ENCODE results near the gene C2.
"Not testable (repeated sequence)": the region's sequence is repeated elsewhere in the genome, so short reads cannot be mapped to it uniquely, and the experiment has no call there.

Gene C2

DNA sequence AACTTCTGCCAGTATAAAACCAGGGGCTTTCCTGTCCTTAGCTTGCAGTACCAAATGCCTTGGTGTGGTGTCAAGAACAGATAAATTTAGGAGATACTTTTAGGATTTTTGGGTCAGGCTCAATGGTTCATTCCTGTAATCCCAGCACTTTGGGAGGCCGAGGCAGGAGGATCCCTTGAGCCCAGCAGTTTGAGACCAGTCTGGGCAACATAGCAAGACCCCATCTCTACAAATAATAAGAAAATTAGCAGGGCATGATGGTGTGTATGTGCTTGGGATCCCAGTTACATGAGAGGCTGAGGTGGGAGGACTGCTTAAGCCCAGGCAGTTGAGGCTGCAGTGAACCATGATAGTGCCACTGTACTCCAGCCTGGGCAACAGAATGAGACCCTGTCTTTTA, 22.5 kb upstream of the C2 start:
- Mint-ChIP-seq H3K36me3 (ENCODE audit: low read depth) (peaks cover 1% of the 10 kb centered on the region), H3K4me1 (ENCODE audit: low read depth) (peaks cover 56% of the 10 kb centered on the region), H3K27ac (no peak overlapping the region), H3K9me3 (no peaks in the 10 kb centered on the region), H3K27me3 (peaks cover 3% of the 10 kb centered on the region), H3K4me3 (no peak overlapping the region)
- intact Hi-C loops (cut with micrococcal nuclease), result no loop called here

DNA sequence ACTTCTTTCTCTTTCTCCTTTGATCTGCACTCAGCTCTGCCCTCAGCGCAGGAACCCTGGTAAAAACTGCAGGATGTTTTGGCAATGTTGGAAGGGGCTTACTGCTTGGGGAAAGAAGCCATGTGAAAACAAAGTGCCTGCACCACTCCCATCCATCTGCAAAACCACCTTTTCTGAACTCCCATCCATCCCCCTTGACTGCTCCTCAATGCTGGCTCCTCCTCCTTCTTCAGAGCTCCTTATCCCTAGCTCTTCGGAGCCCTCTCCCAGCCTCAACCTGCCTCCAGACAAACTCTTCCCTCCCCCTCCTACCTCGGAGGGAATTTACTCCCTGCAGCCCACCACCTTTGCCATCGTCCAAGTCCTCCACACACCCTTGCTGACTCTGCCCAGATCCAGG, 21.4 kb upstream of the C2 start:
- Mint-ChIP-seq H3K9me3 (no peaks in the 10 kb centered on the region), H3K4me3 (no peak overlapping the region), H3K36me3 (ENCODE audit: low read depth) (no peaks in the 10 kb centered on the region), H3K4me1 (ENCODE audit: low read depth) (peaks cover 51% of the 10 kb centered on the region), H3K27me3 (peaks cover 3% of the 10 kb centered on the region), H3K27ac (peak overlapping the region; percentile 83)
- intact Hi-C loops (cut with micrococcal nuclease), result no loop called here

DNA sequence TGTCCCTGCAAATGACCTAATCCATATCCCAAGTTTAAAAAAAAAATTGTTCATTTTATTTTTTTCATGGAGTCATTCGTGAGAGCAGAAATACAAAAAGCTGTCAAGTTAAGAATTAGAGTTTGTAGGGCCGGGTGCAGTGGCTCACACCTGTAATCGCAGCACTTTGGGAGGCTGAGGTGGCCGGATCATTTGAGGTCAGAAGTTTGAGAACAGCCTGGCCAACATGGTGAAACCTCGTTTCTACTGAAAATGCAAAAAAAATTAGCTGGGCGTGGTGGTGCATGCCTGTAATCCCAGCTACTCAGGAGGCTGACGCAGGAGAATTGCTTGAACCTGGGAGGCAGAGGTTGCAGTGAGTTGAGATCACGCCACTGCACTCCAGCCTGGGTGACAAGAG, 20.8 kb upstream of the C2 start:
- H3K36me3 Mint-ChIP-seq (ENCODE audit: low read depth); H3K4me3 Mint-ChIP-seq; H3K27me3 Mint-ChIP-seq; H3K9me3 Mint-ChIP-seq; intact Hi-C loops (cut with micrococcal nuclease): not testable (repeated sequence)
- Mint-ChIP-seq H3K4me1 (ENCODE audit: low read depth) (peaks cover 50% of the 10 kb centered on the region), H3K27ac (peak overlapping the region; percentile 83)

DNA sequence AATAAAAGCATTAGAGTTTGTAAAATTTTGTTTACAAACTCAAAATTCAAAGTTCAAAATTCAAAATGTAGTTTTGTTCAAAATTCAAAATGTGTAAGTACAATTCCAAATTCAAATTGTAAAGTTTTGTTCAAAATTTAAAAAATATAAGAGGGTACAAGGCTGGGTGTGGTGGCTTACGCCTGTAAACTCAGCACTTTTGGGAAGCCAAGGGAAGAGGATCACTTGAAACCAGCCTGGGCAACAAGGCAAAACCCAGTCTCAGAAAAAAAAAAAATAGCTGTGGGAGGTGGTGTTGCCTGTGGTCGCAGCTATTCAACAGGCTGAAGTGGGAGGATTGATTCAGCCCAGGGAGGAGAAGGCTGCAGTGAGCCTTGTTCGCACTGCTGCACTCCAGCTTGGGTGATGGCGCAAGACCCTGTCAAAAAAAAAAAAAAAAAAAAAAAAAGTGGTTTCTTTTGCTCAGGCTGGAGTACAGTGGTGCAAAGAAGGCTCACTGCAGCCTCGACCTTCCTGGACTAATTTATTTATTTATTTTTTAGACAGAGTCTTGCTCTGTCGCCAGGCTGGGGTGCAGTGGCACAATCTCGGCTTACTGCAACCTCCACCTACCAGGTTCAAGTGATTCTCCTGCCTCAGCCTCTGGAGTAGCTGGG, 20.2 kb upstream of the C2 start:
- H3K4me3 Mint-ChIP-seq, result peak overlapping the region; percentile 13

DNA sequence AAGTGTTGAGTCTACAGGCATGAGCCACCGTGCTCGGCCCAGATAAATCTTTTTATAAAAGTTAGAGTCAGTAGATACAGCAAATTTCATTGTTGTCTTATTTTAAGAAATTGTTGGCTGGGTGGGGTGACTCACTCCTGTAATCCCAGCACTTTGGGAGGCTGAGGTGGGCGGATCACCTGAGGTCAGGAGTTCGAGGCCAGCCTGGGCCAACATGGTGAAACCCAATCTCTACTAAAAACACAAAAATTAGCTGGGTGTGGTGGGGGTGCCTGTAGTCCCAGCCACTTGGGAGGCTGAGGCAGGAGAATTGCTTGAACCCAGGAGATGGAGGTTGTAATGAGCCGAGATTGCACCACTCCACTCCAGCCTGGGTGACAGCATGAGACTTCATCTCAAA, 19.3 kb upstream of the C2 start:
- H3K4me1 Mint-ChIP-seq (ENCODE audit: low read depth), result peaks cover 47% of the 10 kb centered on the region
- H3K27me3 Mint-ChIP-seq, result not testable (repeated sequence)

More for the DNA sequence above, 20.2 kb upstream of the C2 start:
- no peaks in the 10 kb centered on the region for H3K9me3 Mint-ChIP-seq
- intact Hi-C loops (cut with micrococcal nuclease), result no loop called here
- H3K4me1 Mint-ChIP-seq (ENCODE audit: low read depth), result peaks cover 54% of the 10 kb centered on the region
- H3K27me3 Mint-ChIP-seq, result peaks cover 3% of the 10 kb centered on the region
- H3K36me3 Mint-ChIP-seq (ENCODE audit: low read depth), result no peaks in the 10 kb centered on the region
- H3K27ac Mint-ChIP-seq, result peak overlapping the region; percentile 83

GRCh38 chr6:31908791-31909190, 18.7 kb upstream of the C2 start:
- Mint-ChIP-seq H3K4me3 (no peak overlapping the region), H3K27me3 (peaks cover 3% of the 10 kb centered on the region), H3K9me3 (no peaks in the 10 kb centered on the region), H3K4me1 (ENCODE audit: low read depth) (peaks cover 42% of the 10 kb centered on the region), H3K27ac (peak overlapping the region; percentile 83), H3K36me3 (ENCODE audit: low read depth) (no peaks in the 10 kb centered on the region)
- intact Hi-C loops (cut with micrococcal nuclease), result no loop called here

More for the DNA sequence above, 19.3 kb upstream of the C2 start:
- H3K27ac Mint-ChIP-seq, result peak overlapping the region; percentile 83
- H3K4me3 Mint-ChIP-seq; H3K36me3 Mint-ChIP-seq (ENCODE audit: low read depth); intact Hi-C loops (cut with micrococcal nuclease); H3K9me3 Mint-ChIP-seq: not testable (repeated sequence)

GRCh38 chr6:31909298-31909697, 18.2 kb upstream of the C2 start:
- Mint-ChIP-seq H3K4me1 (ENCODE audit: low read depth) (peaks cover 40% of the 10 kb centered on the region), H3K27ac (peak overlapping the region; percentile 25)
- intact Hi-C loops (cut with micrococcal nuclease); H3K4me3 Mint-ChIP-seq; H3K9me3 Mint-ChIP-seq; H3K36me3 Mint-ChIP-seq (ENCODE audit: low read depth); H3K27me3 Mint-ChIP-seq: not testable (repeated sequence)

GRCh38 chr6:31911826-31912585, 15.5 kb upstream of the C2 start:
- no peaks in the 10 kb centered on the region for H3K9me3 Mint-ChIP-seq
- no peaks in the 10 kb centered on the region for H3K27me3 Mint-ChIP-seq
- peaks cover 41% of the 10 kb centered on the region for H3K4me1 Mint-ChIP-seq (ENCODE audit: low read depth)
- intact Hi-C loops (cut with micrococcal nuclease), result no loop called here
- no peak overlapping the region for H3K4me3 Mint-ChIP-seq
- H3K36me3 Mint-ChIP-seq (ENCODE audit: low read depth), result no peaks in the 10 kb centered on the region
- H3K27ac Mint-ChIP-seq, result peak overlapping the region; percentile 33

GRCh38 chr6:31915351-31915750, 12.2 kb upstream of the C2 start:
- Mint-ChIP-seq H3K36me3 (ENCODE audit: low read depth) (no peaks in the 10 kb centered on the region), H3K9me3 (no peaks in the 10 kb centered on the region), H3K27ac (peak overlapping the region; percentile 4), H3K27me3 (no peaks in the 10 kb centered on the region), H3K4me1 (ENCODE audit: low read depth) (peaks cover 44% of the 10 kb centered on the region), H3K4me3 (no peak overlapping the region)
- intact Hi-C loops (cut with micrococcal nuclease), result no loop called here

GRCh38 chr6:31915756-31916155, 11.8 kb upstream of the C2 start:
- Mint-ChIP-seq H3K4me1 (ENCODE audit: low read depth) (peaks cover 47% of the 10 kb centered on the region), H3K4me3 (no peak overlapping the region), H3K9me3 (no peaks in the 10 kb centered on the region), H3K27me3 (no peaks in the 10 kb centered on the region), H3K36me3 (ENCODE audit: low read depth) (no peaks in the 10 kb centered on the region), H3K27ac (peak overlapping the region; percentile 10)
- intact Hi-C loops (cut with micrococcal nuclease), result no loop called here

GRCh38 chr6:31918069-31918720, 9.3 kb upstream of the C2 start:
- Mint-ChIP-seq H3K9me3 (no peaks in the 10 kb centered on the region), H3K27me3 (no peaks in the 10 kb centered on the region), H3K4me1 (ENCODE audit: low read depth) (peaks cover 59% of the 10 kb centered on the region), H3K36me3 (ENCODE audit: low read depth) (no peaks in the 10 kb centered on the region), H3K27ac (peak overlapping the region; percentile 43), H3K4me3 (peak overlapping the region; percentile 13)
- intact Hi-C loops (cut with micrococcal nuclease), result no loop called here

DNA sequence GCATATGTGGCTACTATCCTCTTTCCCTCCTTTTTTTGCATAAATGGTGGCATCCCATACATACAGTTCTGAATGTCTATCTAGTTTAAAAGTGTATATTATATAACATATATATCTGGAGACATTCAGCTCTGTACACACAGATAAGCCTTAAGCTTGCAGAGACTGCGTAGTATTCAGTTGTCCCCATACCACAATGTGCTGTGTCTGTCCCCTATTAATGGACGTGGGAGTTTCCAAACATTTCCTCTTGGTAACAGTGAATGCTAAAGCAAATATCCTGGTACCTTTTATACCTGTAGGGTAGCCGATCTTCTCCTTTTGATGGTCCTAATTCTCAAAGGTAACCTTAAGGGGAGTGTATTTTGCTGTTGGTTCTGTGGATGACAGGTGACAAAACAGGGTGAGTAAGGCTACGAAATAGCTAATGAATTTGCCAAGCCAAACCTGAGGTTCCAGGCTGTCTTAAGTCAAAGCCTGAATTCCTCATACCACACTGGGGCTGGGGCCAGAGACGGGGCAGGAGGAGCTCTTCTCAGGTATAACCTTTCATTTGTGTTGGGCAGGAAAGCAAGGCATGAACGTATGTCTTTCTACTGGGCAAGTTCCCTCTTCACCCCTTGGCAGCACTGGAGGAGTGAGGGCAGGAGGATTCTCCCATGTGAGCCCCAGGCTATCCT, 7.8 kb upstream of the C2 start:
- Mint-ChIP-seq H3K4me1 (ENCODE audit: low read depth) (peaks cover 59% of the 10 kb centered on the region), H3K27me3 (no peaks in the 10 kb centered on the region)
- intact Hi-C loops (cut with micrococcal nuclease), result no loop called here

GRCh38 chr6:31920811-31921210, 6.7 kb upstream of the C2 start:
- Mint-ChIP-seq H3K36me3 (ENCODE audit: low read depth) (no peaks in the 10 kb centered on the region), H3K9me3 (no peaks in the 10 kb centered on the region), H3K4me3 (peak overlapping the region; percentile 1), H3K4me1 (ENCODE audit: low read depth) (peaks cover 57% of the 10 kb centered on the region), H3K27me3 (no peaks in the 10 kb centered on the region), H3K27ac (peak overlapping the region; percentile 90)
- intact Hi-C loops (cut with micrococcal nuclease), result no loop called here

More for the DNA sequence above, 7.8 kb upstream of the C2 start:
- Mint-ChIP-seq H3K27ac (peak overlapping the region; percentile 90), H3K4me3 (no peak overlapping the region), H3K9me3 (no peaks in the 10 kb centered on the region), H3K36me3 (ENCODE audit: low read depth) (no peaks in the 10 kb centered on the region)

- Mint-ChIP-seq H3K4me1 (ENCODE audit: low read depth) (peaks cover 66% of the 10 kb centered on the region), H3K27me3 (no peaks in the 10 kb centered on the region), H3K4me3 (no peak overlapping the region), H3K9me3 (no peaks in the 10 kb centered on the region), H3K36me3 (ENCODE audit: low read depth) (peaks cover 5% of the 10 kb centered on the region), H3K27ac (no peak overlapping the region)
- intact Hi-C loops (cut with micrococcal nuclease), result no loop called here
These were observed 4.6 kb upstream of the C2 start for GRCh38 chr6:31922942-31923341.
